Measurements from ENCODE around the gene MTUS2.

DNA sequence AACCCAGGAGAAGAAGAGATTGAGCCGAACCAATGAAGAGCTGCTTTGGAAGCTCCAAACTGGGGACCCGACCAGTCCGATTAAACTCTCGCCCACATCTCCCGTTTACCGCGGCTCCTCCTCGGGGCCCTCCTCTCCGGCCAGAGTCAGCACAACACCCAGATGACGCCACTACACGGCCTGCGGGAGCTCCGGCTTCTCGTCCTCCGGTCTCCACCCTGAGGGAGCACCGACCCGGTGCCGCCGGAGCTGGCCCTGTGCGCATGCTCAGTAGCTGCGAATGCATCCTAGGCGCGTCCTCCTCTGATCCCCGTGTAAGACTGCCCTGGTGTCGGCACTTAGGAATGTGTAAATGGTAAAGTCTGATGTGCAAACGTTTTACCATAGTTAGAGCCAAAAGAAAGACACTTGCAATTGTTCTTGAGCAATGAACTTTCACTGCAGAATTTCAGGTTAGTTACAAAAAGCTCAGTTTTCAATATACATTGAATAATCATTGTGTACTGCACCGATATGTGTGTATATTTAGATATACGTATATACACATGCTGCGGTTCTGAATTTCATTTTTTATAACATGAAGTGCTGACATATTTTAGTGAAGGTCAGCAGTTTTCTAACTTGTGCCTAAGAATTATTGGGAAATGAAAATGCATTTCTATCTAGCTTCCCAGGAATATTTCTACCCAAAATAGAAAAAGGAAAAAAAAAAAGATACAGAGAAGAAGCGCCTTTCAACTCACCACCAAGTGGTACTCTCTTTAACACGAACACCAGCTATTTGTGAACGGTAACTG, 683.1 kb downstream of the MTUS2 start:
- no peak for TF ChIP-seq CTCF (conservative IDR thresholded peaks at IDR 0.05; ENCODE audit: low read length)
- no peak for TF ChIP-seq EZH2phosphoT487 (IDR thresholded peaks at IDR 0.05; ENCODE audit: borderline replicate concordance)
